ENCODE data around the gene HECTD3. TPM values are rescaled to one million over a fixed set of nuclear protein-coding genes. Genes with fewer than 3 reads are reported as not detected.

HECTD3 gene
- total RNA-seq, 4 donors from 2014 or later = 141 to 270 (median 202) TPM

DNA sequence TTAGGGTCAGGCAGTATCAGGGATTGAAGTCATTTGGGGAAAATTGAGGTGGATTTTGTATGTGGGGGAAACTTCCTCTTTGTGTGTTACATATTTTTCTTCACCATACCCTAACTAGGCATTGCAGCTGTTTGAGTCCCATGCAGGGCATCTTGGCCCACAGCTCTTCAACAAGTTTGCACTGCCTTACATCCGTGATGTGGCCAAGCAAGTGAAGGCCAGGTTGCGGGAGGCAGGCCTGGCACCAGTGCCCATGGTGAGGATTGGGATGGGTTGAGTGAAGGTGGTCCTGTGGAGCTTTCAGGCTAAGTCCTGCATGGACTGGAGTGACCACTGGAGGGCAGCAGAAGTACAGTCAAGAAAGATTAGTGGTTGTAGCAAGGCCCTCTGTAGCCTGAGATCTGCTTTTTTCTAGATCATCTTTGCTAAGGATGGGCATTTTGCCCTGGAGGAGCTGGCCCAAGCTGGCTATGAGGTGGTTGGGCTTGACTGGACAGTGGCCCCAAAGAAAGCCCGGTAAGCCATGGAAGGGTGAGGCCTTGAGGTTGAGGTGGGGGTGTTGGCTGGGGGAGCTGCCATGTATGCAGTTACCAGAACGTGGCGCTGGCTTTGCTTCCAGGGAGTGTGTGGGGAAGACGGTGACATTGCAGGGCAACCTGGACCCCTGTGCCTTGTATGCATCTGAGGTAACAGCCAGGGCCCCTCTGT is 3.4 kb upstream of the HECTD3 start:
- H3K9me3 ChIP-seq = no peaks in the 10 kb centered on the region
- H3K4me3 ChIP-seq = no peak overlapping the region
- peaks cover 0 to 9% (median 0%) of the 10 kb centered on the region in 3 donors for H3K36me3 ChIP-seq
- DNase-seq = peak; percentile 80 to 93 (median 88)
- no peaks in the 10 kb centered on the region for H3K27me3 ChIP-seq
- TF ChIP-seq, protein P1, sequence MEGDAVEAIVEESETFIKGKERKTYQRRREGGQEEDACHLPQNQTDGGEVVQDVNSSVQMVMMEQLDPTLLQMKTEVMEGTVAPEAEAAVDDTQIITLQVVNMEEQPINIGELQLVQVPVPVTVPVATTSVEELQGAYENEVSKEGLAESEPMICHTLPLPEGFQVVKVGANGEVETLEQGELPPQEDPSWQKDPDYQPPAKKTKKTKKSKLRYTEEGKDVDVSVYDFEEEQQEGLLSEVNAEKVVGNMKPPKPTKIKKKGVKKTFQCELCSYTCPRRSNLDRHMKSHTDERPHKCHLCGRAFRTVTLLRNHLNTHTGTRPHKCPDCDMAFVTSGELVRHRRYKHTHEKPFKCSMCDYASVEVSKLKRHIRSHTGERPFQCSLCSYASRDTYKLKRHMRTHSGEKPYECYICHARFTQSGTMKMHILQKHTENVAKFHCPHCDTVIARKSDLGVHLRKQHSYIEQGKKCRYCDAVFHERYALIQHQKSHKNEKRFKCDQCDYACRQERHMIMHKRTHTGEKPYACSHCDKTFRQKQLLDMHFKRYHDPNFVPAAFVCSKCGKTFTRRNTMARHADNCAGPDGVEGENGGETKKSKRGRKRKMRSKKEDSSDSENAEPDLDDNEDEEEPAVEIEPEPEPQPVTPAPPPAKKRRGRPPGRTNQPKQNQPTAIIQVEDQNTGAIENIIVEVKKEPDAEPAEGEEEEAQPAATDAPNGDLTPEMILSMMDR (IDR thresholded peaks at IDR 0.05) = peak; percentile 78 to 92 (median 90)
- no peak for TF ChIP-seq POLR2A (IDR thresholded peaks at IDR 0.05)
- peaks cover 5 to 35% (median 23%) of the 10 kb centered on the region in 4 donors for H3K4me1 ChIP-seq
- no peak overlapping the region for H3K27ac ChIP-seq

DNA sequence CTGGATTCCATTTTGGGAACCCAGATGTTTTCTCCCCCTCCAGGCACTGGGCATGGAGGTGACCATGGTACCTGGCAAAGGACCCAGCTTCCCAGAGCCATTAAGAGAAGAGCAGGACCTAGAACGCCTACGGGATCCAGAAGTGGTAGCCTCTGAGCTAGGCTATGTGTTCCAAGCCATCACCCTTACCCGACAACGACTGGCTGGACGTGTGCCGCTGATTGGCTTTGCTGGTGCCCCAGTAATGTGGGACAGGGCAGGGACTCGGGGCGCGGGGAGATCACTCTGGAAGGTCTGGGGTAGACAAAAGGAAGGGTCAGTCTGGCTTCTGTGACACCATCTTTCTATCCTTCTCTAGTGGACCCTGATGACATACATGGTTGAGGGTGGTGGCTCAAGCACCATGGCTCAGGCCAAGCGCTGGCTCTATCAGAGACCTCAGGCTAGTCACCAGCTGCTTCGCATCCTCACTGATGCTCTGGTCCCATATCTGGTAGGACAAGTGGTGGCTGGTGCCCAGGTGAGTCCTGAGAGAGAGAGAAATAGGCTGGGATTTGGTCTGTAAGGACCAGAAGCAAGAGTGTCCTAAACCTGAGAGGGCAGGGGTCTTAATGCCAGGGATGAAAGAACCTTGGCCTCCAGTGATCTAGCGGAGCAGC is 2.6 kb upstream of the HECTD3 start:
- H3K27me3 ChIP-seq = no peaks in the 10 kb centered on the region
- no peak for DNase-seq
- H3K27ac ChIP-seq = no peak overlapping the region
- H3K9me3 ChIP-seq = no peaks in the 10 kb centered on the region
- H3K36me3 ChIP-seq = peaks cover 0 to 17% (median 0%) of the 10 kb centered on the region in 3 donors
- H3K4me1 ChIP-seq = peaks cover 5 to 43% (median 25%) of the 10 kb centered on the region in 4 donors
- TF ChIP-seq, protein P1 (IDR thresholded peaks at IDR 0.05) = no peak
- no peak for TF ChIP-seq POLR2A (IDR thresholded peaks at IDR 0.05)
- no peak overlapping the region for H3K4me3 ChIP-seq

DNA sequence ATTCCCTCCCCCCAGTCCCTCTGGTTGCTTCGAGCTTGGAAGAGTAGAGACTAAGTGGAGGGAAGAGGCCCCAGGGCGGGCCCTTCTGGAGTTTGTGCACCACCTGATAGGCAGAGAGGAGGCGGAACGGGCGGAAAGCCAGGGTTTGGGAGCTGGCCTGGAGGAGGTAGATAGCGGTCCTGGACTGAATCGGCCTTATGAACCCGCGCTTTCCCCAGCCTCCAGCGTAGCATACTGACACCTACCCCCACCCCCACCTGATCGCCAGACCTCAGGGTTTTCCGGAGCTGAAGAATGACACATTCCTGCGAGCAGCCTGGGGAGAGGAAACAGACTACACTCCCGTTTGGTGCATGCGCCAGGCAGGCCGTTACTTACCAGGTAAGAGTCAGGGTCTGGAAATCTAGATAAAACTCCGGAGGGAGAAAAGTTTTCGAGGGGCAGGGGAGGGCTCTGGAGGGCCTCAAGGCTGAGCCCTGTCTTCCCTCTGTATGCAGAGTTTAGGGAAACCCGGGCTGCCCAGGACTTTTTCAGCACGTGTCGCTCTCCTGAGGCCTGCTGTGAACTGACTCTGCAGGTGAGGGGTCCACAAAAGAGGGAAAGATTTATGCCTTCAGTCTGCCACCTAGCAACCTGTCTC is 1.6 kb upstream of the HECTD3 start:
- Histone ChIP-seq H3K27ac (peak overlapping the region; percentile 80 to 88 (median 88)), H3K4me3 (peak overlapping the region; percentile 82 to 92 (median 86)), H3K4me1 (peaks cover 5 to 43% (median 25%) of the 10 kb centered on the region in 4 donors), H3K36me3 (peaks cover 0 to 27% (median 0%) of the 10 kb centered on the region in 3 donors), H3K9me3 (no peaks in the 10 kb centered on the region), H3K27me3 (no peaks in the 10 kb centered on the region)
- peak; percentile 53 to 75 (median 73) for DNase-seq
- no peak for TF ChIP-seq POLR2A (IDR thresholded peaks at IDR 0.05)
- TF ChIP-seq, protein P1 (IDR thresholded peaks at IDR 0.05) = no peak

DNA sequence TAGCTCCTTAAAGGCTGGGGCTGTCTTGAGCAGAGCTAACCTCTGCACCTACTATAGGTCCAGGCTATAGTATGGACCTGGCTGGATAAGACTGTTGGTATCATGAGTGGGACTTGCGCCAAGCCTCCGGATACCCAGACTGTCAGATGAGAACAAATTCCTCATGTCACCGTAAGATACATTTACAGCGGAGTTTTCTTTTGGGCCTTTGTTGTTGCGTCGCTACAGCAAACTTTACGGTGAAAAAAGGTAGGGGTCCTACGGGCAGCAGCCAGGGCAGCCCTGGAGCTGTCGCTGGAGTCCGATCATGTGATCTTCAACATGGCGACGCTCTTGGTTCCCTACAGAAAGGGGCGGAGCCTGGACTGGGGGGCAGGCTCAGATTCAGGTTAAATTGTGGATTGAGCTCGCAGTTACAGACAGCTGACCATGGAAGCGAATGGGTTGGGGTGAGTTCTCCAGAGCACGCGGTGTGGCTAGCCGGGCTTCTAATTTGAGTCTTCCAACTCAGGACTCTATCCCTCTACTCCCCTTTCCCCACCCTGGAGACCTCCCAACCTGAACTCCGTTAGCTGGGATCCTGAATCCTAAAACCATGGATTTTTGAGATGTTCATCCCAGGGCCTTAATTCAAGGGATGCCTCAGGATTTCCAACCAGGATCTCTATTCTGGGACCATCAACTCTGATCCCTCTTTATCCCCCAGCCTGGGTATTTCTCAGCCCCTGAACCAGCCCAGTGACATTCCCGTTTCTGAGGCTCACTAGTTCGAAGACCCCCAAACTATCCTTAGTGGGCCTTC is 914 bp upstream of the HECTD3 start, which contains the start of gene UROD:
UROD (plus strand) TSS at position 418 of the 802 bp plus-strand sequence; CDS start at position 430, 12 bp downstream.
- peak; percentile 31 to 53 for TF ChIP-seq POLR2A (IDR thresholded peaks at IDR 0.05)
- TF ChIP-seq, protein P1 (IDR thresholded peaks at IDR 0.05) = no peak
- no peaks in the 10 kb centered on the region for H3K9me3 ChIP-seq
- peaks cover 5 to 43% (median 25%) of the 10 kb centered on the region in 4 donors for H3K4me1 ChIP-seq
- DNase-seq = peak; percentile 87 to 97 (median 95)
- H3K4me3 ChIP-seq = peak within 1 kb of the TSS; percentile 82 to 92 (median 86)
- H3K36me3 ChIP-seq = peaks cover 0 to 34% (median 0%) of the 10 kb centered on the region in 3 donors
- no peaks in the 10 kb centered on the region for H3K27me3 ChIP-seq
- H3K27ac ChIP-seq = peak within 1 kb of the TSS; percentile 80 to 88 (median 88)

Measured in Peyer's patch (tissue), 4 donors.